H1 (cell line): Measurements from ENCODE around the gene RBM4B. TPM values are rescaled to one million over a fixed set of nuclear protein-coding genes. Genes with fewer than 3 reads are reported as not detected.

Source experiments
- CTCF ChIA-PET: fragments of 300-600 bp; sonication (Branson Sonifier 250); formaldehyde crosslinking; loops from one replicate; lab custom pipeline; 2021; ENCODE audit not compliant: partially characterized antibody; lab: Charles Lee
- POLR2A ChIA-PET: fragments of 300-600 bp; sonication (Branson Sonifier 250); formaldehyde crosslinking; loops from one replicate; lab custom pipeline; 2021; ENCODE audit warnings: inconsistent platforms; ENCODE audit not compliant: partially characterized antibody; lab: Charles Lee
- DNase-seq, 2 experiments: peaks; one replicate each; pipeline versions ENCODE4 v3.0.0 to v3.0.0-alpha.2; 2010 to 2022; ENCODE audit warnings: low spot score in 2 of 2, low read depth in 1 of 2, mixed read lengths in 1 of 2
- FAIRE-seq: peaks from 2 replicates; lab custom pipeline; 2011; peaks lifted over from hg19 to GRCh38; lab: Jason Lieb, UNC
- H2AFZ ChIP-seq: 2 replicates; pipeline ENCODE4 v1.8.1; 2012; ENCODE audit warnings: low read length, inconsistent platforms
- H2AK5ac ChIP-seq: 2 replicates; pipeline ENCODE4 v1.6.1; 2013; ENCODE audit warnings: low read depth, low read length
- H2BK120ac ChIP-seq: replicated peaks from 2 replicates; pipeline ENCODE3; 2013; ENCODE audit warnings: low read depth, low read length, inconsistent platforms
- H2BK12ac ChIP-seq: 2 replicates; pipeline ENCODE4 v1.6.1; 2013; ENCODE audit warnings: low read depth, low read length
- H2BK15ac ChIP-seq: 2 replicates; pipeline ENCODE4 v1.6.1; 2013; ENCODE audit warnings: low read length
- H2BK20ac ChIP-seq: 2 replicates; pipeline ENCODE4 v1.6.1; 2013; ENCODE audit warnings: low read length
- H2BK5ac ChIP-seq: 2 replicates; pipeline ENCODE4 v1.6.1; 2013; ENCODE audit warnings: low read depth, low read length
- H3K14ac ChIP-seq: 2 replicates; pipeline ENCODE4 v1.6.1; 2013; ENCODE audit warnings: inconsistent platforms; ENCODE audit not compliant: insufficient read length
- H3K18ac ChIP-seq: 2 replicates; pipeline ENCODE4 v1.6.1; 2013; ENCODE audit warnings: low read length; ENCODE audit errors: extremely low read depth
- H3K23ac ChIP-seq: 2 replicates; pipeline ENCODE4 v1.6.1; 2013; ENCODE audit warnings: inconsistent platforms; ENCODE audit not compliant: insufficient read length
- H3K23me2 ChIP-seq: 2 replicates; pipeline ENCODE4 v1.6.1; 2013; ENCODE audit warnings: low read depth, low read length
- H3K27ac ChIP-seq: 2 replicates; pipeline ENCODE4 v1.6.1; 2011; ENCODE audit warnings: low read depth, low read length, inconsistent platforms
- H3K27me3 ChIP-seq, 4 experiments: replicated peaks in 1 of 4; 1 replicate in 1 of 4; 2 replicates in 3 of 4; pipeline versions ENCODE4 v1.6.1 to v1.8.1; 2011 to 2013; ENCODE audit warnings: low read length in 3 of 4, mild to moderate bottlenecking in 3 of 4, inconsistent platforms in 2 of 4, mixed read lengths in 2 of 4, moderate library complexity in 1 of 4; ENCODE audit not compliant: control insufficient read depth in 3 of 4, insufficient read depth in 3 of 4; ENCODE audit errors: extremely low read depth in 1 of 4
- H3K36me3 ChIP-seq, 4 experiments: 2 replicates each; pipeline versions ENCODE4 v1.6.1 to v1.8.1; 2011 to 2013; ENCODE audit warnings: mild to moderate bottlenecking in 4 of 4, low read length in 3 of 4, moderate library complexity in 2 of 4, control low read depth in 1 of 4, inconsistent platforms in 1 of 4; ENCODE audit not compliant: insufficient read depth in 4 of 4, control insufficient read depth in 2 of 4
- H3K4ac ChIP-seq: replicated peaks from 2 replicates; pipeline ENCODE3; 2013; ENCODE audit warnings: low read length, low read depth, mixed read lengths, inconsistent platforms; ENCODE audit not compliant: insufficient read length
- H3K4me1 ChIP-seq, 4 experiments: replicated peaks in 1 of 4; 1 replicate in 1 of 4; 2 replicates in 3 of 4; pipeline versions ENCODE4 v1.6.1 to v1.8.1; 2011 to 2013; ENCODE audit warnings: low read length in 3 of 4, inconsistent platforms in 2 of 4, mixed read lengths in 1 of 4; ENCODE audit not compliant: insufficient read depth in 4 of 4, control insufficient read depth in 3 of 4
- H3K4me2 ChIP-seq, 2 experiments: 2 replicates each; pipeline versions ENCODE4 v1.6.1 to v1.8.1; 2011 to 2013; ENCODE audit warnings: low read depth in 2 of 2, low read length in 2 of 2, control low read depth in 1 of 2, inconsistent platforms in 1 of 2, mild to moderate bottlenecking in 1 of 2; ENCODE audit not compliant: insufficient read depth in 1 of 2
- H3K4me3 ChIP-seq, 4 experiments: fragments of 200-600, 300-600 bp in 1 of 4; sonication (generic), shearing (Covaris generic), sonication (Bioruptor Twin) in 1 of 4; 2 replicates each; pipeline versions ENCODE4 v1.5.1 to v1.8.1; 2011 to 2016; ENCODE audit warnings: low read length in 4 of 4, low read depth in 3 of 4, control low read depth in 2 of 4, inconsistent platforms in 2 of 4, mild to moderate bottlenecking in 2 of 4, mixed read lengths in 1 of 4, moderate library complexity in 1 of 4; ENCODE audit not compliant: insufficient read depth in 2 of 4; ENCODE audit errors: extremely low read depth in 1 of 4
- H3K56ac ChIP-seq: replicated peaks from 2 replicates; pipeline ENCODE3; 2013; ENCODE audit warnings: low read depth, mild to moderate bottlenecking, mixed read lengths, low read length, inconsistent platforms; ENCODE audit not compliant: insufficient read length
- H3K79me1 ChIP-seq: 2 replicates; pipeline ENCODE4 v1.6.1; 2013; ENCODE audit warnings: low read depth, low read length, control low read depth
- H3K79me2 ChIP-seq, 2 experiments: 2 replicates each; pipeline versions ENCODE4 v1.6.1 to v1.8.1; 2012 to 2013; ENCODE audit warnings: low read length in 2 of 2, mild to moderate bottlenecking in 2 of 2, inconsistent platforms in 1 of 2; ENCODE audit not compliant: insufficient read depth in 2 of 2, control insufficient read depth in 1 of 2
- H3K9ac ChIP-seq, 4 experiments: replicated peaks in 1 of 4; 1 replicate in 1 of 4; 2 replicates in 3 of 4; pipeline versions ENCODE4 v1.6.1 to v1.8.1; 2011 to 2013; ENCODE audit warnings: low read depth in 3 of 4, low read length in 3 of 4, control low read depth in 2 of 4, mild to moderate bottlenecking in 2 of 4, moderate library complexity in 2 of 4, inconsistent platforms in 1 of 4; ENCODE audit errors: extremely low read depth in 1 of 4
- H3K9me3 ChIP-seq, 2 experiments: 2 replicates each; pipeline versions ENCODE4 v1.6.1 to v1.8.1; 2012 to 2013; ENCODE audit warnings: mild to moderate bottlenecking in 2 of 2, moderate library complexity in 2 of 2, control low read depth in 1 of 2, inconsistent platforms in 1 of 2, low read depth in 1 of 2, low read length in 1 of 2, mixed read lengths in 1 of 2; ENCODE audit not compliant: insufficient read depth in 2 of 2
- H4K20me1 ChIP-seq, 2 experiments: replicated peaks in 1 of 2; 2 replicates each; pipeline versions ENCODE3 to v1.8.1; 2011 to 2013; ENCODE audit warnings: inconsistent platforms in 2 of 2, low read length in 2 of 2, mild to moderate bottlenecking in 1 of 2; ENCODE audit not compliant: insufficient read depth in 2 of 2, control insufficient read depth in 1 of 2
- H4K5ac ChIP-seq: 2 replicates; pipeline ENCODE4 v1.6.1; 2013; ENCODE audit warnings: low read length, low read depth, mixed read lengths, inconsistent platforms; ENCODE audit not compliant: insufficient read length
- H4K8ac ChIP-seq: 2 replicates; pipeline ENCODE4 v1.8.0; 2013; ENCODE audit warnings: mild to moderate bottlenecking, moderate library complexity, low read length, inconsistent platforms; ENCODE audit not compliant: insufficient read depth; ENCODE audit errors: extremely low read depth
- H4K91ac ChIP-seq: replicated peaks from 2 replicates; pipeline ENCODE3; 2013; ENCODE audit warnings: low read length, mixed read lengths, inconsistent platforms; ENCODE audit not compliant: insufficient read length
- BACH1 ChIP-seq: IDR thresholded peaks from 2 replicates; pipeline ENCODE4 v1.6.1; 2012; ENCODE audit warnings: low read length, improper control_type of control experiment
- CBX5 ChIP-seq: fragments of 300-800, 300-1000 bp; sonication (generic); IDR thresholded peaks from 2 replicates; pipeline ENCODE4 v1.7.1; 2016; ENCODE audit warnings: antibody characterized with exemption, low read length, low read depth
- CHD1 ChIP-seq: IDR thresholded peaks from 2 replicates; pipeline ENCODE4 v1.6.1; 2012; ENCODE audit warnings: low read depth, low read length, improper control_type of control experiment
- EZH2 ChIP-seq: fragments of 200-600 bp; sonication (generic); IDR thresholded peaks from 2 replicates; pipeline ENCODE4 v1.7.1; 2012; ENCODE audit warnings: low read depth, mild to moderate bottlenecking, moderate library complexity, low read length, inconsistent platforms; ENCODE audit not compliant: severe bottlenecking
- JUND ChIP-seq: IDR thresholded peaks from 2 replicates; pipeline ENCODE4 v1.6.1; 2011; ENCODE audit warnings: mild to moderate bottlenecking, improper control_type of control experiment, low read length
- POLR2A ChIP-seq, 2 experiments: IDR thresholded peaks; 1 replicate in 1 of 2; 2 replicates in 1 of 2; pipeline ENCODE4 v1.6.1; 2011; ENCODE audit warnings: low read depth in 2 of 2, low read length in 2 of 2, mild to moderate bottlenecking in 2 of 2; ENCODE audit errors: control extremely low read depth in 1 of 2
- POU5F1 ChIP-seq: IDR thresholded peaks from 2 replicates; pipeline ENCODE4 v1.6.1; 2011; ENCODE audit warnings: low read depth, mild to moderate bottlenecking, low read length, moderate library complexity
- RXRA ChIP-seq: IDR thresholded peaks from 2 replicates; pipeline ENCODE4 v1.6.1; 2011; ENCODE audit warnings: low read depth, mild to moderate bottlenecking, low read length, moderate library complexity; ENCODE audit not compliant: insufficient read depth
- SIN3A ChIP-seq, 2 experiments: IDR thresholded peaks in 1 of 2; conservative IDR thresholded peaks in 1 of 2; 2 replicates each; pipeline ENCODE4 v1.6.1; 2011 to 2012; ENCODE audit warnings: low read length in 2 of 2, improper control_type of control experiment in 1 of 2, low read depth in 1 of 2, mild to moderate bottlenecking in 1 of 2
- SIX5 ChIP-seq: IDR thresholded peaks from 2 replicates; pipeline ENCODE4 v1.6.1; 2011; ENCODE audit warnings: mild to moderate bottlenecking, low read depth, low read length
- TAF1 ChIP-seq: IDR thresholded peaks from 2 replicates; pipeline ENCODE4 v1.6.1; 2011; ENCODE audit warnings: mild to moderate bottlenecking, low read depth, low read length
- TBP ChIP-seq: IDR thresholded peaks from 2 replicates; pipeline ENCODE4 v1.6.1; 2011; ENCODE audit warnings: low read depth, low read length, improper control_type of control experiment
- WGBS, 2 experiments: shearing (Covaris generic) in 1 of 2; methylation state at CpG; one replicate each; pipeline versions ENCODE4 v1.1.6 to v1.1.7; 2013 to 2015; ENCODE audit warnings: low lambda C conversion rate in 2 of 2, mixed read lengths in 2 of 2, inconsistent platforms in 1 of 2, low coverage in 1 of 2, missing lambda C conversion rate in 1 of 2; ENCODE audit not compliant: insufficient replicate concordance in 2 of 2, insufficient coverage in 1 of 2, insufficient read length in 1 of 2; ENCODE audit errors: extremely low coverage in 1 of 2, missing lambda C conversion rate in 1 of 2; 5-methylcytosine and 5-hydroxymethylcytosine counted together
- polyA plus RNA-seq, 7 experiments: library from polyadenylated mRNA; depleted of rRNA in 3 of 7; stranded (reverse) in 5 of 7; unstranded in 2 of 7; fragments of >200 nt in 5 of 7; fragments of 200-250 nt in 2 of 7; gene quantifications; 1 replicate in 5 of 7; 2 replicates in 1 of 7; 4 replicates in 1 of 7; pipeline versions ENCODE4 v1.2.1 to v1.2.3, GENCODE V29; 2011 to 2013; ENCODE audit warnings: missing spikeins in 2 of 7, mixed read lengths in 2 of 7
- total RNA-seq: library from RNA; stranded (reverse); fragmentation: NEBNext Ultra II Directional; extraction: Animal tissue kit (Norgen Biotek cat#: 25700); gene quantifications from 2 replicates; pipeline ENCODE4 v1.2.1, GENCODE V29; 2021
- TF ChIP-seq, protein P1 (sequence below): IDR thresholded peaks from 2 replicates; pipeline ENCODE4 v1.6.1; 2011; ENCODE audit warnings: low read length, improper control_type of control experiment

RBM4B gene
- total and polyA plus RNA-seq, 2 of the 8 experiments (the other 6 are each of a cell fraction or from before 2014, with no cell fraction given) = 27.5 to 30.5 TPM

DNA sequence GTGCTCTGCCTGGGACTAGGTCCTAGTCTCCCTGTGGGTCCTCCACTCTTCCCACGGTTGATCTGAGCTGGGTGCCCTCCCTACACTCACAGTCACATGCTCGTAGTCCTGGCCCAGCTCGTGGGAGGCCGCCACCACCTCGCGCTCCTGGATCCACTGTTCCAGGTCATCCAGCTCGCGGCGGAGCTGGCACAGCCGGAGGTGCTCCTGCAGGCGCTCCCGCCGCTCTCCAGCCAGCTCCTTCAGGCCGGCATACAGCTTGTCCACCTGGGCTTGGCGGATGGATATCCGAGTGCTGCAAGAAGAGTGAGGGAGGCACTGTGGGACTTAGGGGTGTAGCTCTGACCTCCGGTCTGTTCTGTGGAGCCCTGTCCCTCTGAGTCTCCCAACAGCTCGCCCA lies 14.8 kb upstream of the RBM4B start:
- FAIRE-seq (no peak), DNase-seq (no peak)
- Histone ChIP-seq H3K9ac (no peak overlapping the region), H4K5ac (no peak overlapping the region), H4K20me1 (peaks cover 0 to 7% of the 10 kb centered on the region in 2 experiments), H3K79me2 (no peaks in the 10 kb centered on the region), H2BK5ac (no peak overlapping the region), H3K36me3 (peaks cover 31 to 61% (median 58%) of the 10 kb centered on the region in 4 experiments; a peak in 7 of 8 replicates), H2BK12ac (no peak overlapping the region), H3K4me1 (peaks cover 0 to 3% (median 1%) of the 10 kb centered on the region in 4 experiments; a peak in 2 of 7 replicates), H3K18ac (no peak overlapping the region), H3K27ac (no peak overlapping the region), H3K9me3 (no peaks in the 10 kb centered on the region), H3K27me3 (no peaks in the 10 kb centered on the region), H3K4me2 (no peak overlapping the region), H3K4me3 (no peak overlapping the region), H4K91ac (no peak overlapping the region), H3K14ac (no peak overlapping the region), H2BK120ac (no peak overlapping the region), H3K56ac (no peak overlapping the region), H4K8ac (no peak overlapping the region), H2AK5ac (no peak overlapping the region), H3K79me1 (no peaks in the 10 kb centered on the region), H2AFZ (no peak overlapping the region), H3K23me2 (no peaks in the 10 kb centered on the region), H2BK20ac (no peak overlapping the region), H3K23ac (no peak overlapping the region), H3K4ac (no peak overlapping the region), H2BK15ac (no peak overlapping the region)
- 92% methylated on average over 18 of the region's 18 CpGs; no CpG with 5 or more reads in 1 of the 2 experiments for WGBS, 2 experiments
- ChIA-PET POLR2A (interaction anchor here (1.0 to 1.6 kb wide), 2 partner anchors 13 to 127 kb away, joined by 3 to 4 read pairs; no protein-coding TSS in a partner anchor), CTCF (interaction anchor here (1.4 to 7.5 kb wide), 6 partner anchors 13 to 187 kb away, joined by 3 to 90 read pairs (median 6); partner anchors contain the start of gene RCE1)
- TF ChIP-seq TBP (no peak), BACH1 (no peak), RXRA (no peak), TAF1 (no peak), SIN3A (conservative IDR thresholded peaks at IDR 0.05 in 1 of 2, IDR thresholded peaks at IDR 0.05 in 1 of 2; ENCODE audit: low read depth in 1 of 2, low read length in 2 of 2) (no peak), SIX5 (no peak), POU5F1 (no peak), POLR2A (IDR thresholded peaks at IDR 0.05; ENCODE audit: control extremely low read depth in 1 of 2, low read depth in 2 of 2, low read length in 2 of 2) (no peak), JUND (no peak), CBX5 (no peak), CHD1 (no peak), EZH2 (no peak)
- TF ChIP-seq, protein P1, sequence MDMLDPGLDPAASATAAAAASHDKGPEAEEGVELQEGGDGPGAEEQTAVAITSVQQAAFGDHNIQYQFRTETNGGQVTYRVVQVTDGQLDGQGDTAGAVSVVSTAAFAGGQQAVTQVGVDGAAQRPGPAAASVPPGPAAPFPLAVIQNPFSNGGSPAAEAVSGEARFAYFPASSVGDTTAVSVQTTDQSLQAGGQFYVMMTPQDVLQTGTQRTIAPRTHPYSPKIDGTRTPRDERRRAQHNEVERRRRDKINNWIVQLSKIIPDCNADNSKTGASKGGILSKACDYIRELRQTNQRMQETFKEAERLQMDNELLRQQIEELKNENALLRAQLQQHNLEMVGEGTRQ = no peak
